ENCODE measurements around the gene LIPC. TPM values are rescaled to one million over a fixed set of nuclear protein-coding genes. Genes with fewer than 3 reads are reported as not detected.

LIPC gene
- polyA plus RNA-seq, 1 of the 3 experiments (the other 2 are of a cell fraction), result not detected

GRCh38 chr15:58552505-58553364 lies 120.9 kb downstream of the LIPC start:
- no peak for TF ChIP-seq MEF2A (IDR thresholded peaks at IDR 0.05; ENCODE audit: borderline replicate concordance, low read depth)
- TF ChIP-seq, protein P1, sequence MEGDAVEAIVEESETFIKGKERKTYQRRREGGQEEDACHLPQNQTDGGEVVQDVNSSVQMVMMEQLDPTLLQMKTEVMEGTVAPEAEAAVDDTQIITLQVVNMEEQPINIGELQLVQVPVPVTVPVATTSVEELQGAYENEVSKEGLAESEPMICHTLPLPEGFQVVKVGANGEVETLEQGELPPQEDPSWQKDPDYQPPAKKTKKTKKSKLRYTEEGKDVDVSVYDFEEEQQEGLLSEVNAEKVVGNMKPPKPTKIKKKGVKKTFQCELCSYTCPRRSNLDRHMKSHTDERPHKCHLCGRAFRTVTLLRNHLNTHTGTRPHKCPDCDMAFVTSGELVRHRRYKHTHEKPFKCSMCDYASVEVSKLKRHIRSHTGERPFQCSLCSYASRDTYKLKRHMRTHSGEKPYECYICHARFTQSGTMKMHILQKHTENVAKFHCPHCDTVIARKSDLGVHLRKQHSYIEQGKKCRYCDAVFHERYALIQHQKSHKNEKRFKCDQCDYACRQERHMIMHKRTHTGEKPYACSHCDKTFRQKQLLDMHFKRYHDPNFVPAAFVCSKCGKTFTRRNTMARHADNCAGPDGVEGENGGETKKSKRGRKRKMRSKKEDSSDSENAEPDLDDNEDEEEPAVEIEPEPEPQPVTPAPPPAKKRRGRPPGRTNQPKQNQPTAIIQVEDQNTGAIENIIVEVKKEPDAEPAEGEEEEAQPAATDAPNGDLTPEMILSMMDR (IDR thresholded peaks at IDR 0.05), result no peak
- TF ChIP-seq EZH2phosphoT487 (IDR thresholded peaks at IDR 0.05; ENCODE audit: borderline replicate concordance, low read depth), result no peak
- no peak for TF ChIP-seq FOSL2 (IDR thresholded peaks at IDR 0.05; ENCODE audit: borderline replicate concordance, low read depth)
- no peak for TF ChIP-seq FOXM1 (IDR thresholded peaks at IDR 0.05; ENCODE audit: low read depth)
- Histone ChIP-seq H3K27ac (ENCODE audit: low read depth in 2 of 2, low read length in 1 of 2) (no peak overlapping the region), H3K4me3 (ENCODE audit: low read depth in 2 of 2, low read length in 1 of 2) (no peak overlapping the region), H4K20me1 (ENCODE audit: insufficient read depth) (no peaks in the 10 kb centered on the region), H2AFZ (ENCODE audit: low read depth) (no peak overlapping the region), H3K9me2 (no peaks in the 10 kb centered on the region), H3F3A (replicated peaks; ENCODE audit: insufficient read depth) (peaks cover 6% of the 10 kb centered on the region), H3K4me1 (ENCODE audit: control insufficient read depth in 1 of 2, insufficient read depth in 2 of 2, low read depth in 1 of 2, low read length in 1 of 2) (peaks cover 8 to 13% of the 10 kb centered on the region in 2 experiments; a peak in 2 of 4 replicates), H3K27me3 (ENCODE audit: insufficient read depth) (no peaks in the 10 kb centered on the region; the same call in 1 of the 2 replicates), H3K9ac (no peak overlapping the region), H3K4me2 (no peak overlapping the region), H3K79me2 (ENCODE audit: insufficient read depth) (no peaks in the 10 kb centered on the region), H3K9me3 (no peaks in the 10 kb centered on the region), H3K36me3 (replicated peaks in 1 of 2; ENCODE audit: control insufficient read depth in 1 of 2, insufficient read depth in 2 of 2, low read length in 1 of 2) (no peaks in the 10 kb centered on the region)
- CTCF ChIA-PET, result no interaction called here
- POLR2A ChIA-PET, result no interaction called here
- 92% methylated on average over 21 of the region's 24 CpGs for WGBS (ENCODE audit: low lambda C conversion rate)
- DNase-seq, result no peak

GRCh38 chr15:58553365-58553918 lies 121.7 kb downstream of the LIPC start:
- Histone ChIP-seq H3K9me2 (no peaks in the 10 kb centered on the region), H3K27me3 (ENCODE audit: insufficient read depth) (no peaks in the 10 kb centered on the region; the same call in 1 of the 2 replicates), H3K4me1 (ENCODE audit: control insufficient read depth in 1 of 2, insufficient read depth in 2 of 2, low read depth in 1 of 2, low read length in 1 of 2) (peaks cover 5 to 13% of the 10 kb centered on the region in 2 experiments; a peak in 1 of 4 replicates), H3K36me3 (replicated peaks in 1 of 2; ENCODE audit: control insufficient read depth in 1 of 2, insufficient read depth in 2 of 2, low read length in 1 of 2) (no peaks in the 10 kb centered on the region), H3F3A (replicated peaks; ENCODE audit: insufficient read depth) (no peaks in the 10 kb centered on the region), H3K27ac (ENCODE audit: low read depth in 2 of 2, low read length in 1 of 2) (no peak overlapping the region), H4K20me1 (ENCODE audit: insufficient read depth) (no peaks in the 10 kb centered on the region), H2AFZ (ENCODE audit: low read depth) (no peak overlapping the region), H3K9me3 (no peaks in the 10 kb centered on the region), H3K4me2 (no peak overlapping the region), H3K4me3 (ENCODE audit: low read depth in 2 of 2, low read length in 1 of 2) (no peak overlapping the region), H3K9ac (no peak overlapping the region), H3K79me2 (ENCODE audit: insufficient read depth) (no peaks in the 10 kb centered on the region)
- WGBS (ENCODE audit: low lambda C conversion rate), result 98% methylated on average over 10 of the region's 10 CpGs
- ChIA-PET CTCF (no interaction called here), POLR2A (no interaction called here)
- no peak for DNase-seq
- TF ChIP-seq FOXJ3 (CRISPR knock-in tag; IDR thresholded peaks at IDR 0.05) (no peak), GATA2 (CRISPR knock-in tag; IDR thresholded peaks at IDR 0.05) (no peak), JUND (IDR thresholded peaks at IDR 0.05) (no peak), PBX3 (IDR thresholded peaks at IDR 0.05) (no peak), SIN3A (IDR thresholded peaks at IDR 0.05; ENCODE audit: borderline replicate concordance, low read depth, low read length) (no peak), TEAD4 (IDR thresholded peaks at IDR 0.05; ENCODE audit: borderline replicate concordance, insufficient read depth) (no peak), USF2 (IDR thresholded peaks at IDR 0.05; ENCODE audit: borderline replicate concordance, low read depth, low read length) (no peak), NFIC (IDR thresholded peaks at IDR 0.05; ENCODE audit: borderline replicate concordance) (no peak), EZH2phosphoT487 (IDR thresholded peaks at IDR 0.05; ENCODE audit: borderline replicate concordance, low read depth) (no peak), IRF3 (IDR thresholded peaks at IDR 0.05; ENCODE audit: low read depth, low read length) (no peak), RXRA (IDR thresholded peaks at IDR 0.05; ENCODE audit: borderline replicate concordance, low read depth) (no peak), EP300 (IDR thresholded peaks at IDR 0.05; ENCODE audit: borderline replicate concordance in 1 of 2, low read depth in 1 of 2, low read length in 1 of 2) (no peak), MEF2A (IDR thresholded peaks at IDR 0.05; ENCODE audit: borderline replicate concordance, low read depth) (no peak), ELF1 (IDR thresholded peaks at IDR 0.05) (no peak), TAF1 (IDR thresholded peaks at IDR 0.05; ENCODE audit: borderline replicate concordance, low read depth, low read length) (no peak)
- TF ChIP-seq, protein P2, sequence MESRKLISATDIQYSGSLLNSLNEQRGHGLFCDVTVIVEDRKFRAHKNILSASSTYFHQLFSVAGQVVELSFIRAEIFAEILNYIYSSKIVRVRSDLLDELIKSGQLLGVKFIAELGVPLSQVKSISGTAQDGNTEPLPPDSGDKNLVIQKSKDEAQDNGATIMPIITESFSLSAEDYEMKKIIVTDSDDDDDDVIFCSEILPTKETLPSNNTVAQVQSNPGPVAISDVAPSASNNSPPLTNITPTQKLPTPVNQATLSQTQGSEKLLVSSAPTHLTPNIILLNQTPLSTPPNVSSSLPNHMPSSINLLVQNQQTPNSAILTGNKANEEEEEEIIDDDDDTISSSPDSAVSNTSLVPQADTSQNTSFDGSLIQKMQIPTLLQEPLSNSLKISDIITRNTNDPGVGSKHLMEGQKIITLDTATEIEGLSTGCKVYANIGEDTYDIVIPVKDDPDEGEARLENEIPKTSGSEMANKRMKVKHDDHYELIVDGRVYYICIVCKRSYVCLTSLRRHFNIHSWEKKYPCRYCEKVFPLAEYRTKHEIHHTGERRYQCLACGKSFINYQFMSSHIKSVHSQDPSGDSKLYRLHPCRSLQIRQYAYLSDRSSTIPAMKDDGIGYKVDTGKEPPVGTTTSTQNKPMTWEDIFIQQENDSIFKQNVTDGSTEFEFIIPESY (IDR thresholded peaks at IDR 0.05; ENCODE audit: borderline replicate concordance, low read depth), result no peak
